Panc1 (cell line): ENCODE measurements around the gene GALNT1. TPM values are rescaled to one million over a fixed set of nuclear protein-coding genes. Genes with fewer than 3 reads are reported as not detected.
A peak's percentile ranks its signal among the peaks of the same experiment; 100 is the strongest.

Source experiments
- ATAC-seq: fragments of 200-7000 bp; cut with Tn5 transposase; 2 replicates; pipeline ENCODE4 v1.9.1; 2020; ENCODE audit warnings: mild to moderate bottlenecking, moderate library complexity
- BruUV-seq: library from RNA; stranded (reverse); fragments of 400-500 nt; replicated peaks from 2 replicates; lab custom pipeline; 2021; lab: Mats Ljungman, UMichigan
- CTCF ChIA-PET: fragments of 300-600 bp; sonication (Branson Sonifier 250); formaldehyde crosslinking; loops from one replicate; lab custom pipeline; 2022; ENCODE audit warnings: antibody characterized with exemption; lab: Charles Lee
- POLR2A ChIA-PET: fragments of 300-600 bp; sonication (Branson Sonifier 250); formaldehyde crosslinking; loops from one replicate; lab custom pipeline; 2022; ENCODE audit warnings: antibody characterized with exemption; lab: Charles Lee
- DNase-seq: peaks from one replicate; pipeline ENCODE4 v3.0.0-alpha.2; 2010; ENCODE audit warnings: low read depth, low spot score
- H3K27ac ChIP-seq: 2 replicates; pipeline ENCODE4 v1.5.1; 2011; ENCODE audit warnings: mild to moderate bottlenecking, low read length, inconsistent platforms
- H3K27me3 ChIP-seq: fragments of 200-500 bp; sonication (Bioruptor generic); 2 replicates; pipeline ENCODE4 v1.6.0; 2014; ENCODE audit warnings: low read length, inconsistent platforms; ENCODE audit not compliant: control insufficient read depth, insufficient read depth
- H3K36me3 ChIP-seq: fragments of 200-500 bp; sonication (Bioruptor generic); 2 replicates; pipeline ENCODE4 v1.5.1; 2014; ENCODE audit warnings: inconsistent platforms, mild to moderate bottlenecking, low read length, moderate library complexity; ENCODE audit not compliant: control insufficient read depth, insufficient read depth
- H3K4me1 ChIP-seq: 2 replicates; pipeline ENCODE4 v1.5.1; 2011; ENCODE audit warnings: inconsistent platforms, mild to moderate bottlenecking, low read length, moderate library complexity; ENCODE audit not compliant: control insufficient read depth, insufficient read depth
- H3K4me3 ChIP-seq, 2 experiments: 2 replicates each; pipeline ENCODE4 v1.5.1; 2011 to 2012; ENCODE audit warnings: low read depth in 2 of 2, low read length in 2 of 2, mild to moderate bottlenecking in 2 of 2, inconsistent platforms in 1 of 2, moderate library complexity in 1 of 2
- H3K9me3 ChIP-seq: fragments of 200-500 bp; sonication (Bioruptor generic); 2 replicates; pipeline ENCODE4 v1.5.1; 2014; ENCODE audit warnings: low read depth, mild to moderate bottlenecking, inconsistent platforms, low read length, moderate library complexity; ENCODE audit not compliant: control insufficient read depth, insufficient read depth
- TCF7L2 ChIP-seq: IDR thresholded peaks from 2 replicates; pipeline ENCODE4 v1.6.1; 2011; ENCODE audit warnings: mild to moderate bottlenecking, low read depth, low read length, inconsistent platforms
- in situ Hi-C: cut with HindIII; loops from 2 replicates; pipeline ENCODE4 v1.10.0; 2016; ENCODE audit warnings: low sequenced_read_pairs, low pct_unique_long_range_greater_than_20kb
- intact Hi-C: fragments of 100-400 bp; cut with micrococcal nuclease; formaldehyde crosslinking; loops from one replicate; pipeline ENCODE4 v1.10.0; 2022; ENCODE audit not compliant: unreplicated experiment
- microRNA-seq: library from miRNA; unstranded; fragments of <30 nt; microRNA quantifications from one replicate; pipeline ENCODE4 v1.1.0, GENCODE V29; 2020; ENCODE audit not compliant: unreplicated experiment
- total RNA-seq: library from RNA; stranded (reverse); gene quantifications from one replicate; pipeline ENCODE4 v1.2.1, GENCODE V29; 2021; ENCODE audit not compliant: unreplicated experiment
- TF ChIP-seq, protein P1 (sequence below): fragments of 450-650 bp; IDR thresholded peaks from 2 replicates; pipeline ENCODE4 v1.5.1; 2017; ENCODE audit warnings: mild to moderate bottlenecking
- TF ChIP-seq, protein P2 (sequence below), 2 experiments: IDR thresholded peaks; 2 replicates each; pipeline ENCODE4 v1.6.1; 2011 to 2012; ENCODE audit warnings: low read depth in 2 of 2, control low read depth in 1 of 2, low read length in 1 of 2, mild to moderate bottlenecking in 1 of 2, moderate library complexity in 1 of 2; ENCODE audit not compliant: insufficient read depth in 1 of 2

The GALNT1 gene
- total RNA-seq, 1 experiment from 2014 or later: 147 TPM

DNA sequence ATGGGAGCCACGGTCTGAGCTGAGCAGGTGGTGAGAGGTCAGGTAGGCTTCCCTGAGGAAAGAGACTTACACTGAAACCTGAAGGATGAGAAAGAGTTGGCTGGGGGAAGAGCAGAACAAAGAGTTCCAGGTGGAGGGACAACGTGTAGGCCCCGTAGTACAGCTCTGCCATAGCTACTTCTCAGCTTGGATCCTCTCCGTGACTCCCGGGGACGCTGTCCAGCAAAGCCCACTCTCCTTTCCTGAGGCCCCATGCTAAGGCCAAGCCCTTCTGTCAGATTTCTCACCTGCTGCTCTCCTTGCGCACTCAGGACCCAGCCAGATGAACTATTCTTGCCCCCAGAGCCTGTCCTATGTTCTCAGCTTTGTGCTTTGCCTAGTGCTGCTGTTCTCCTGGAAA, 173.8 kb downstream of the GALNT1 start:
- H3K36me3 ChIP-seq: no peaks in the 10 kb centered on the region
- in situ Hi-C loops: no loop called here
- no TSS peak for BruUV-seq
- ChIA-PET POLR2A (no interaction called here), CTCF (no interaction called here)
- H3K4me3 ChIP-seq: no peak overlapping the region
- H3K27ac ChIP-seq: no peak overlapping the region
- 0 out of 2 replicates have a peak, but pooled peaks cover 3% of the 10 kb centered on the region for H3K9me3 ChIP-seq
- no peaks in the 10 kb centered on the region for H3K27me3 ChIP-seq
- intact Hi-C loops: no loop called here
- TF ChIP-seq, protein P1, sequence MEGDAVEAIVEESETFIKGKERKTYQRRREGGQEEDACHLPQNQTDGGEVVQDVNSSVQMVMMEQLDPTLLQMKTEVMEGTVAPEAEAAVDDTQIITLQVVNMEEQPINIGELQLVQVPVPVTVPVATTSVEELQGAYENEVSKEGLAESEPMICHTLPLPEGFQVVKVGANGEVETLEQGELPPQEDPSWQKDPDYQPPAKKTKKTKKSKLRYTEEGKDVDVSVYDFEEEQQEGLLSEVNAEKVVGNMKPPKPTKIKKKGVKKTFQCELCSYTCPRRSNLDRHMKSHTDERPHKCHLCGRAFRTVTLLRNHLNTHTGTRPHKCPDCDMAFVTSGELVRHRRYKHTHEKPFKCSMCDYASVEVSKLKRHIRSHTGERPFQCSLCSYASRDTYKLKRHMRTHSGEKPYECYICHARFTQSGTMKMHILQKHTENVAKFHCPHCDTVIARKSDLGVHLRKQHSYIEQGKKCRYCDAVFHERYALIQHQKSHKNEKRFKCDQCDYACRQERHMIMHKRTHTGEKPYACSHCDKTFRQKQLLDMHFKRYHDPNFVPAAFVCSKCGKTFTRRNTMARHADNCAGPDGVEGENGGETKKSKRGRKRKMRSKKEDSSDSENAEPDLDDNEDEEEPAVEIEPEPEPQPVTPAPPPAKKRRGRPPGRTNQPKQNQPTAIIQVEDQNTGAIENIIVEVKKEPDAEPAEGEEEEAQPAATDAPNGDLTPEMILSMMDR: no peak
- TF ChIP-seq TCF7L2: no peak
- ATAC-seq: no peak
- H3K4me1 ChIP-seq: no peaks in the 10 kb centered on the region; the same call in 1 of the 2 replicates
- no peak for DNase-seq

DNA sequence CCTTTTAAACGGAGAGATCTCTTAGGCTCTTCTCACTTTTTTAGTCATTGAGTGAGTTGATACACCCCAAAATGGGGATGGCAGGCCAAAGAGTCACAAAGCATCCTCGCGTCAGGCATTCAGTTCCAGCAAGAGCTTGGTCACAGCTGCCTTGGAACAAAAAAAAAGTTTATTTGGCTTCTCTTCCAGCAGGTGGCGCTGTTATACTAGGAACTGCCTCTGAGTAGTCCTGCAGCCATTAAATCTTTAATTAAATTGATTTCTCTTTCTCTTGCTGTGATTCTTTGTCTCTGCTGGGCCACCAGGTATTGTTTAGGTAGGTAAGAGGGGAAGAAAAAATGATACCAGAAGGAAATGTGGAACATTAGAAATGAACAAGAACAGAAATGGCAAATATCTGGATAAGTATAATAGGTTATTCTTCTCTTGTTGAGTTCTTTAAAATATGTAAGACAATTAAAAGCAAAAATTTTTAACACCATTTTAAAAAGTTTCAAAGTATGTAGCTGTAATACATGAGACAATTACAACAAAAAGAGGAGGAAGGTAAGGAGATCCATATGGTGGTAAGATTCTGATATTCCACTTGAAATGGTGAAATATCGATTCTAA, 175.1 kb downstream of the GALNT1 start:
- in situ Hi-C loops: no loop called here
- Histone ChIP-seq H3K4me3 (no peak overlapping the region), H3K27ac (no peak overlapping the region), H3K4me1 (no peaks in the 10 kb centered on the region; the same call in 1 of the 2 replicates), H3K27me3 (no peaks in the 10 kb centered on the region), H3K9me3 (0 out of 2 replicates have a peak, but pooled peaks cover 3% of the 10 kb centered on the region), H3K36me3 (no peaks in the 10 kb centered on the region)
- TF ChIP-seq TCF7L2: no peak
- TF ChIP-seq, protein P1: peak; percentile 74
- TF ChIP-seq, protein P2, sequence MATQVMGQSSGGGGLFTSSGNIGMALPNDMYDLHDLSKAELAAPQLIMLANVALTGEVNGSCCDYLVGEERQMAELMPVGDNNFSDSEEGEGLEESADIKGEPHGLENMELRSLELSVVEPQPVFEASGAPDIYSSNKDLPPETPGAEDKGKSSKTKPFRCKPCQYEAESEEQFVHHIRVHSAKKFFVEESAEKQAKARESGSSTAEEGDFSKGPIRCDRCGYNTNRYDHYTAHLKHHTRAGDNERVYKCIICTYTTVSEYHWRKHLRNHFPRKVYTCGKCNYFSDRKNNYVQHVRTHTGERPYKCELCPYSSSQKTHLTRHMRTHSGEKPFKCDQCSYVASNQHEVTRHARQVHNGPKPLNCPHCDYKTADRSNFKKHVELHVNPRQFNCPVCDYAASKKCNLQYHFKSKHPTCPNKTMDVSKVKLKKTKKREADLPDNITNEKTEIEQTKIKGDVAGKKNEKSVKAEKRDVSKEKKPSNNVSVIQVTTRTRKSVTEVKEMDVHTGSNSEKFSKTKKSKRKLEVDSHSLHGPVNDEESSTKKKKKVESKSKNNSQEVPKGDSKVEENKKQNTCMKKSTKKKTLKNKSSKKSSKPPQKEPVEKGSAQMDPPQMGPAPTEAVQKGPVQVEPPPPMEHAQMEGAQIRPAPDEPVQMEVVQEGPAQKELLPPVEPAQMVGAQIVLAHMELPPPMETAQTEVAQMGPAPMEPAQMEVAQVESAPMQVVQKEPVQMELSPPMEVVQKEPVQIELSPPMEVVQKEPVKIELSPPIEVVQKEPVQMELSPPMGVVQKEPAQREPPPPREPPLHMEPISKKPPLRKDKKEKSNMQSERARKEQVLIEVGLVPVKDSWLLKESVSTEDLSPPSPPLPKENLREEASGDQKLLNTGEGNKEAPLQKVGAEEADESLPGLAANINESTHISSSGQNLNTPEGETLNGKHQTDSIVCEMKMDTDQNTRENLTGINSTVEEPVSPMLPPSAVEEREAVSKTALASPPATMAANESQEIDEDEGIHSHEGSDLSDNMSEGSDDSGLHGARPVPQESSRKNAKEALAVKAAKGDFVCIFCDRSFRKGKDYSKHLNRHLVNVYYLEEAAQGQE (IDR thresholded peaks at IDR 0.05; ENCODE audit: insufficient read depth in 1 of 2, low read depth in 2 of 2, low read length in 1 of 2): no peak
- intact Hi-C loops: loop anchor here (1.0 kb wide), 1 partner anchor 194 kb away; no protein-coding TSS in a partner anchor
- peak; percentile 93 for ATAC-seq
- POLR2A ChIA-PET: no interaction called here
- CTCF ChIA-PET: interaction anchor here (0.6 kb wide), 1 partner anchor 1078 kb away, joined by 3 read pairs; no protein-coding TSS in a partner anchor
- no TSS peak for BruUV-seq
- DNase-seq: peak; percentile 12

Small RNA genes lying within 50 kb of the gene (microRNA-seq; reads per million reads assigned to microRNA genes)
- gene MIR3975: not detected

Other genes with a start within 250 kb of the GALNT1 start
- 46.8 TPM for gene ZNF24, start 237.3 kb upstream of the GALNT1 start, total RNA-seq
- 2.8 TPM for gene ZNF396, start 204.4 kb upstream of the GALNT1 start, total RNA-seq
- gene INO80C, start 83.8 kb upstream of the GALNT1 start, total RNA-seq: 25.8 TPM